T-helper 22 cell (primary cell): ENCODE measurements around the gene BNIP5.
A peak's percentile ranks its signal among the peaks of the same experiment; 100 is the strongest.
"Not testable (repeated sequence)": the region's sequence is repeated elsewhere in the genome, so short reads cannot be mapped to it uniquely, and the experiment has no call there.

Experiments used
- DNase-seq: peaks from one replicate; pipeline ENCODE4 v3.0.0-alpha.2; 2020; ENCODE audit warnings: low read depth

The BNIP5 gene

GRCh38 chr6:36367743-36368142 lies 31.1 kb upstream of the BNIP5 start:
- DNase-seq: no peak

GRCh38 chr6:36364669-36365479 lies 28.2 kb upstream of the BNIP5 start:
- no peak for DNase-seq

DNA sequence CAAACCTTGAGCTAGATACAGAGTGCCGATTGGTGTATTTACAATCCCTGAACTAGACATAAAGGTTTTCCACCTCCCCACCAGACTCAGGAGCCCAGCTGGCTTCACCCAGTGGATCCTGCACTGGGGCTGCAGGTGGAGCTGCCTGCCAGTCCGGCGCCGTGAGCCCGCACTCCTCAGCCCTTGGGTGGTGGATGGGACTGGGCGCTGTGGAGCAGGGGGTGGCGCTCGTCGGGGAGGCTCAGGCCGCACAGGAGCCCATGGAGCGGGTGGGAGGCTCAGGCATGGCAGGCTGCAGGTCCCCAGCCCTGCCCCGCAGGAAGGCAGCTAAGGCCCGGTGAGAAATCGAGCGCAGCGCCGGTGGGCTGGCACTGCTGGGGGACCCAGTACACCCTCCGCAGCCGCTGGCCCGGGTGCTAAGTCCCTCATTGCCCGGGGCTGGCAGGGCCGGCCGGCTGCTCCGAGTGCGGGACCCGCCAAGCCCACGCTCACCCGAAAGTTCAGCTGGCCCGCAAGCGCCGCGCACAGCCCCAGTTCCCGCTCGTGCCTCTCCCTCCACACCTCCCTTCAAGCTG lies 27.5 kb upstream of the BNIP5 start:
- not testable (repeated sequence) for DNase-seq

DNA sequence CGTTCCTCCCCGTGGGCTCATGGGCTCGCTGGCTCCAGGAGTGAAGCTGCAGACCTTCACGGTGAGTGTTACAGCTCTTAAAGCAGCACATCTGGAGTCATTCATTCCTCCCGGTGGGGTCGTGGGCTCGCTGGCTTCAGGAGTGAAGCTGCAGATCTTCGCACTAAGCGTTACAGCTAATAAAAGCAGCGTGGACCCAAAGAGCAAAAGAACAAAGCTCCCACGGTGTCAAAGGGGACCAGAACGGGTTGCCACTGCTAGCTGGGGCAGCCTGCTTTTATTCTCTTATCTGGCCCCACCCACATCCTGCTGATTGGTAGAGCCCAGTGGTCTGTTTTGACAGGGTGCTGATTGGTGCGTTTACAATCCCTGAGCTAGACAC lies 26.7 kb upstream of the BNIP5 start:
- DNase-seq: not testable (repeated sequence)

DNA sequence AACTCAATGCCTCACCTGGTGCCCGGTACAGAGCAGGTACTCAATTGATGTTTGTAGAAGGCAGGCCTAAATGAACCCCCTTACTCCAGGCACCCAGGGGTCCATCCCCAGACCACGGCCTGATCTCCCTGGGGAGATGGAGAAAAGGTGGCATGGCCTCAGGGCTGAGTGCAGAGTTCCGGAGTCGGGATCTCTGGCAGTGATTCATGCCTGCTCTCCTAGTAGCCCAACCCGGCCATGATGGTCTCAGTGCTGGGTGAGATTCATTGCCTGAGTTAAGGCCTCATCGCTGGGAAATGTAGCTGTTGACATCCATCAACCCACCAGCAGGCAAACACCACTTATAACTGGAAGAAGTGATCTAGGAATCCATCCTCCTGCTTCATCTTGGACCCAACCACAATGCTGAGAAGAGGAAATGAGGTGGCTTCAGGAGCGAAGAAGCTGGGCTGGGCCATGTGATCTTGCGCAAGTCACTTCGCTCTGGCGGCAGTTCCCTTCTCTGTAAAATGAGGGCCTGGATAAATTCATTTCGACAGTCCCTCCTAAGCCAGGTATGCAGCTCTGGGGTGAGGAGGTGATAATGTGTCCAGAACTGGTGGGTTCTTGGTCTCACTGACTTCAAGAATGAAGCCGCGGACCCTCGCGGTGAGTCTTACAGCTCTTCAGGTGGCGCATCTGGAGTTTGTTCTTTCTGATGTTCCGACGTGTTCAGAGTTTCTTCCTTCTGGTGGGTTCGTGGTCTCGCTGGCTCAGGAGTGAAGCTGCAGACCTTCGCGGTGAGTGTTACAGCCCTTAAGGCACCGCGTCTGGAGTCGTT lies 26.1 kb upstream of the BNIP5 start:
- no peak for DNase-seq

- DNase-seq: no peak
Observed at GRCh38 chr6:36361071-36361470, 24.4 kb upstream of the BNIP5 start.

DNA sequence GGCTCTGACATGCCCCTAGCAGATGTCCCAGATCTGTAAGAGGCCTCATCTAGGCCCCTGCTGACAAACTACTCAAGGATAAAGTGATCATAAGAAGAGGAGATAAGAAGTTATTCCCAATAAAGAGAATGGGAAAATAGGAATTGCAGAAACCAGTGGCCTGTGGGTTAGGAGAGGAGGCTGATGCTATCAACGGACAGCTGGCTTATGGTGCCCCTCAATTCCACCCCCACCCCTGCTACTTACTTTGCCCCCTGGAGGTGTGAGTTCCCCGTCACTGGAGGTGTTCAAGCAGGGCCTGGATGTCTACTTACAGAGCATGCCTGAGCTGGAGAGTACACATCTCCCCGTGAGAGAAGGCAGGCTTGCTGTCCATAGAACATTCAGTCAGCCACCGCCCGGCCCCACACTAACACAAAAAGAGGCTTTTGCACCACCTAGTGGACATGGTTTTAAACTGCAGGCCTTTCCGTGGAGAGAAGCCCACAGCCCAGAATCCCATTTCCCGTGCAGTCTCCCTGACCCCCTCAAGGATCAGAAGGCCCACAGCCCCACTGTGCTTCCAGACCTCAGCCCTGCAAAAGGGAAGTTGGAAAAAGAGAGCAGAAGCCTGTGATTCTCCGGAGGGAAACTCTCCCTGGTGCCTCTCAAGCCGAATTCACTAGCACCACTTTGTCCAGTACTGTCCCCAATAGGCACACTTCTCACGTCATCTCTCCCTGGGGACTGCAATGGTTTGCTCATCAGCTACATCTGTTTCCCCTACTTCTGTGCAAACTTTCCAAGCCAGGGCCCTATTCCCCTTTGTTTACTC lies 23.8 kb upstream of the BNIP5 start:
- peak; percentile 30 for DNase-seq

DNA sequence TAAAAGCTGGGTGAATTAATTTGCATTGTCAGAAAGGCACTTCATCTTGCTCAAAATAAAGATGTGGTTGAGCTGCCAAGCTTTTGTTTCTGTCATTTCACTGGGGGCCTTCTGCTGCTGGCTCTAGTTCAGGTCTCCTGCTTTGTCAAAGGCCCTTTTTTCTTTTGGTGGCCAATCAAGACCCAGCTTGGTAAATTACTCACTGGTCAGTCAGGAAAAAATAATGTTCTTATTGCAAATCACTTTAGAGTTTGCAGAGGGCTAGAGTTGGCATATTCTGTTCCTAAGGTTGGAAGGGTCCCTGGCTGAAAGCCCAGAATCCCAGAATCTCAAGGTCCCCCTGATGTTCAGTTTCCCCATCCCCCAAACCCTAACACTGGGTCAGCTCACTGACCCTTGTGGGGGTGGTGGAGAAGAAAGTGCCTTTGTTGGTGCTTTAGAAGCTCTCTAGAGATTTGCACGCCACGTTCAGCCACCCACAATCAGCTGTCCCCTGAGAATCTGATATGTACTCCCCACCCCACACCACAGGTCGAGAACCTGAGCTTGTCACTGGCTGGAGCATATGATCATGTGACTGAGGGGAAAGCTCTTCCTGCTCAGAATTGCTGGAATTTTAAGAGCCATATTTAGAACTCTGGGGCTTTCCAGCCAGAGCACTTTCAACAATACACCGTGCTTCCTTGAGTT lies 21.7 kb upstream of the BNIP5 start:
- DNase-seq: no peak

DNA sequence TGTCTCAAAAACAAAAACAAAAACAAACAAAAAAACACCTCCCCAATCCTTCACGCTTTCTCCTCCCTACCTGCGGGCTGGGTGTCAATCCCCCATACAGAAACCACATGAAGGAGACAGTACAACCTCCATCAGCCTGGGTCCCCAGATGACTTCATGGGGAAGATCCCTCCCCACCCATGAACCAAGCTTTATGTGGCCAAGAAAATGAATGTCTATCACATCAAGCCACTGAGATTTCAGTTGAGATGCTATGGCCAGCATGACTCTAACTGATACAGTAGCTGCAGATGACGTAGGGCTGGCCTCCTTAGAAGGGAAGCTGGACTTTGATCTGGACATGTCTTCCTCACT lies 21.2 kb upstream of the BNIP5 start:
- no peak for DNase-seq

- no peak for DNase-seq
Observed at GRCh38 chr6:36355819-36356218, 19.1 kb upstream of the BNIP5 start.

DNA sequence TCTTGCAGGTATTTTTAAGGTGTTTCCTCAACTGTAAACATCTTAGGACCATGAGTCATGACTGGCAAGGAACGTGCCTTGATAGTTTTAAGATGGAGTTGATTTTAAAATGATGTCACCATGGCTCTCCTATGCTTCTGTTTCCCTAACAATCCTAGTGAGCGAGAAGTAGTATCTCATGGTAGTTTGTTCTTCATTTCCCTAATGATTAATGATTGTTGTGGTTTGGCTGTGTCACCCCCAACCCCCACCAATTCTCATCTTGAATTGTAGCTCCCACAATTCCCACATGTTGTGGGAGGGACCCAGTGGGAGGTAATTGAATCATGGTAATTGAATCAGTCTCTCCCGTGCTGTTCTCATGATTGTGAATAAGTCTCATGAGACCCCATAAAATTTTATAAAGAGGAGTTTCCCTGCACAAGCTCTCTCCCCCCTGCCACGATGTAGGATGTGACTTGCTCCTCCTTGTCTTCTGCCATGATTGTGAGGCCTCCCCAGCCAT lies 16.8 kb upstream of the BNIP5 start:
- no peak for DNase-seq

GRCh38 chr6:36352477-36353157 lies 15.9 kb upstream of the BNIP5 start:
- DNase-seq: no peak

- no peak for DNase-seq
Observed at GRCh38 chr6:36350681-36351571, 14.2 kb upstream of the BNIP5 start.

DNA sequence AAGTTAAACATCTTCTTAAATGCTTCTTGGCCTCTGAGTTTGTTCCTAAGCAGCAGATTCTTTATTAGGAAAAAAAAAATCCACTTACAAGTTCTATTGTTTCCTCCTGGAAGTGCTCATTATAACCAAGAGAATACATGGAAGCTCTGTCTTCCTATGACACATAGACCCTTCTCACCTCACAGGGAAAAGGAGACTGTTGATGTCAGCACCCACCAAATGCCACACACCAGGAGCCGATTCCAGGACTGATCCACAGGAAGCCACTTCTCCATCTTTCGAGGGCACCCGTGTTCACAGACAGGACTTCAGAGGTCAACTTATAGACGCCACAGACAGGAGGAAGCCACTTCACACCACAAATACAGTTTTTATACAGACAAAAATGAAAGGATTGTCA lies 13.4 kb upstream of the BNIP5 start:
- DNase-seq: no peak

- no peak for DNase-seq
Observed at GRCh38 chr6:36349240-36349639, 12.6 kb upstream of the BNIP5 start.

DNA sequence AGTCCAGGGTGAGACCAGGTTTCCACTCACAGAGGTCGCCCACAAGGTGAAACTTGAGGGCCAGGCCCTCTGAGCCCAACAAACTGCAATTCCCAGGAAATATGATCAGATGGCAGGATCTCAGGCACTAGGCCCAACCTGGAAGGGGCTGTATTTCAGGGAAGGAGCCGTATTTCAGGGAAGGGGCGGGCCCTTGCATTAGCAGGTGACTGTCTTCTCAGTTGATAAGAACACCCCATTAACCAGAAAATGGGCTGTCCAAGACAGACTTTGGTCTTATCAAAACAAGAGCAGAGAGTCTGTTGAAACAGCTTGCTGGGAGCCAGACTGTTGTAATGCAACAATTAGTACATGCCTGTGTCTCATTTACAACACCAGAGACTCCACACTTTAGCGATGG lies 10.9 kb upstream of the BNIP5 start:
- DNase-seq: no peak

GRCh38 chr6:36346486-36347273 lies 10.0 kb upstream of the BNIP5 start:
- DNase-seq: no peak

GRCh38 chr6:36345681-36346466 lies 9.2 kb upstream of the BNIP5 start:
- DNase-seq: no peak
